Astrocyte of the spinal cord (primary cell): ENCODE results near the gene SUPT3H.

ENCODE experiments used
- DNase-seq: peaks from one replicate; pipeline ENCODE4 v3.0.0; 2011; ENCODE audit warnings: low read depth, low spot score
- H3K4me3 ChIP-seq: 2 replicates; pipeline ENCODE4 v1.5.1; 2011; ENCODE audit warnings: low read depth, mild to moderate bottlenecking, low read length, moderate library complexity
- CTCF ChIP-seq: IDR thresholded peaks from 2 replicates; pipeline ENCODE4 v1.5.1; 2012; ENCODE audit warnings: low read depth, mild to moderate bottlenecking, low read length, inconsistent platforms
- in situ Hi-C: cut with HindIII; loops from 2 replicates; pipeline ENCODE4 v1.10.0; 2017; ENCODE audit warnings: low sequenced_read_pairs

The SUPT3H gene

GRCh38 chr6:44843734-44844133 lies 534.0 kb downstream of the SUPT3H start:
- no peak for DNase-seq
- H3K4me3 ChIP-seq: no peak overlapping the region
- in situ Hi-C loops: no loop called here
- no peak for TF ChIP-seq CTCF

- no peak for DNase-seq
- in situ Hi-C loops: no loop called here
- no peak overlapping the region for H3K4me3 ChIP-seq
- TF ChIP-seq CTCF: no peak
Observed at GRCh38 chr6:44842616-44843015, 535.1 kb downstream of the SUPT3H start.

GRCh38 chr6:44841829-44842228 lies 535.9 kb downstream of the SUPT3H start:
- TF ChIP-seq CTCF: no peak
- in situ Hi-C loops: no loop called here
- no peak for DNase-seq
- no peak overlapping the region for H3K4me3 ChIP-seq

GRCh38 chr6:44837741-44838140 lies 540.0 kb downstream of the SUPT3H start:
- TF ChIP-seq CTCF: no peak
- H3K4me3 ChIP-seq: no peak overlapping the region
- no peak for DNase-seq
- in situ Hi-C loops: no loop called here

GRCh38 chr6:44837255-44837654 lies 540.5 kb downstream of the SUPT3H start:
- no peak for DNase-seq
- in situ Hi-C loops: no loop called here
- TF ChIP-seq CTCF: no peak
- H3K4me3 ChIP-seq: no peak overlapping the region

- TF ChIP-seq CTCF: no peak
- DNase-seq: no peak
- no peak overlapping the region for H3K4me3 ChIP-seq
- in situ Hi-C loops: no loop called here
Observed at GRCh38 chr6:44833248-44833647, 544.5 kb downstream of the SUPT3H start.
